H9 (cell line): Measurements from ENCODE around the gene LTF. TPM values are rescaled to one million over a fixed set of nuclear protein-coding genes. Genes with fewer than 3 reads are reported as not detected.
"Not testable (repeated sequence)": the region's sequence is repeated elsewhere in the genome, so short reads cannot be mapped to it uniquely, and the experiment has no call there.

ENCODE experiments used
- DNase-seq: peaks from one replicate; pipeline ENCODE4 v3.0.0-alpha.2; 2017
- H2AFZ ChIP-seq: one replicate; pipeline ENCODE4 v1.6.1; 2013; ENCODE audit warnings: mild to moderate bottlenecking, low read length, control low read depth, moderate library complexity
- H2AK5ac ChIP-seq: 2 replicates; pipeline ENCODE4 v1.6.1; 2013; ENCODE audit warnings: low read length, control low read depth, mixed read lengths; ENCODE audit not compliant: insufficient read length
- H2BK120ac ChIP-seq: one replicate; pipeline ENCODE4 v1.6.1; 2013; ENCODE audit warnings: low read depth, mild to moderate bottlenecking, low read length, control low read depth, inconsistent platforms; ENCODE audit not compliant: poor library complexity, severe bottlenecking
- H2BK12ac ChIP-seq: 2 replicates; pipeline ENCODE4 v1.6.1; 2013; ENCODE audit warnings: low read length, control low read depth, mixed read lengths, low read depth; ENCODE audit not compliant: insufficient read length
- H2BK15ac ChIP-seq: 2 replicates; pipeline ENCODE4 v1.6.1; 2013; ENCODE audit warnings: low read depth, low read length, control low read depth
- H2BK20ac ChIP-seq: one replicate; pipeline ENCODE4 v1.6.1; 2013; ENCODE audit warnings: low read depth, mild to moderate bottlenecking, low read length, control low read depth, inconsistent platforms; ENCODE audit not compliant: poor library complexity, severe bottlenecking
- H2BK5ac ChIP-seq: 2 replicates; pipeline ENCODE4 v1.6.1; 2013; ENCODE audit warnings: low read length, control low read depth, mixed read lengths; ENCODE audit not compliant: insufficient read length
- H3K14ac ChIP-seq: 2 replicates; pipeline ENCODE4 v1.6.1; 2013; ENCODE audit warnings: low read length, control low read depth; ENCODE audit not compliant: insufficient read depth
- H3K18ac ChIP-seq: 2 replicates; pipeline ENCODE4 v1.6.1; 2013; ENCODE audit warnings: low read depth, mild to moderate bottlenecking, mixed read lengths, low read length, control low read depth; ENCODE audit not compliant: insufficient read length
- H3K23ac ChIP-seq: 2 replicates; pipeline ENCODE4 v1.6.1; 2013; ENCODE audit warnings: low read length, control low read depth, mixed read lengths, low read depth; ENCODE audit not compliant: insufficient read length
- H3K23me2 ChIP-seq: 2 replicates; pipeline ENCODE4 v1.6.1; 2013; ENCODE audit warnings: low read depth, mild to moderate bottlenecking, mixed read lengths, low read length, control low read depth; ENCODE audit not compliant: insufficient read length, poor library complexity, severe bottlenecking
- H3K27ac ChIP-seq: 2 replicates; pipeline ENCODE4 v1.5.1; 2013; ENCODE audit warnings: low read length, control low read depth, mixed read lengths, low read depth; ENCODE audit not compliant: insufficient read length
- H3K27me3 ChIP-seq: 2 replicates; pipeline ENCODE4 v1.6.1; 2013; ENCODE audit warnings: low read length, control low read depth, inconsistent platforms; ENCODE audit not compliant: insufficient read depth
- H3K4ac ChIP-seq: 2 replicates; pipeline ENCODE4 v1.6.1; 2013; ENCODE audit warnings: low read depth, mild to moderate bottlenecking, control low read depth, inconsistent platforms, low read length, moderate library complexity
- H3K4me1 ChIP-seq: 2 replicates; pipeline ENCODE4 v1.6.1; 2013; ENCODE audit warnings: low read length, control low read depth, inconsistent platforms; ENCODE audit not compliant: insufficient read depth
- H3K4me2 ChIP-seq: 2 replicates; pipeline ENCODE4 v1.6.1; 2013; ENCODE audit warnings: low read length, control low read depth, mixed read lengths; ENCODE audit not compliant: insufficient read length, insufficient read depth
- H3K56ac ChIP-seq: 2 replicates; pipeline ENCODE4 v1.6.1; 2013; ENCODE audit warnings: low read depth, mild to moderate bottlenecking, mixed read lengths, low read length, control low read depth; ENCODE audit not compliant: insufficient read length
- H3K79me1 ChIP-seq: 2 replicates; pipeline ENCODE4 v1.6.1; 2013; ENCODE audit warnings: low read depth, mild to moderate bottlenecking, moderate library complexity, low read length, control low read depth, inconsistent platforms; ENCODE audit not compliant: insufficient read depth, poor library complexity, severe bottlenecking
- H3K79me2 ChIP-seq: 2 replicates; pipeline ENCODE4 v1.6.1; 2013; ENCODE audit warnings: low read length, control low read depth, inconsistent platforms; ENCODE audit not compliant: insufficient read depth
- H3K9ac ChIP-seq: 2 replicates; pipeline ENCODE4 v1.6.1; 2013; ENCODE audit warnings: low read length, control low read depth, mixed read lengths; ENCODE audit not compliant: insufficient read length; ENCODE audit errors: extremely low read depth
- H3K9me3 ChIP-seq: one replicate; pipeline ENCODE4 v1.6.1; 2013; ENCODE audit warnings: low read depth, low read length, inconsistent platforms; ENCODE audit not compliant: control insufficient read depth
- H3T11ph ChIP-seq: one replicate; pipeline ENCODE4 v1.6.1; 2013; ENCODE audit warnings: mild to moderate bottlenecking, low read length, control low read depth, inconsistent platforms
- H4K20me1 ChIP-seq: one replicate; pipeline ENCODE4 v1.6.1; 2013; ENCODE audit not compliant: control insufficient read depth, insufficient read length, insufficient read depth
- H4K5ac ChIP-seq: 2 replicates; pipeline ENCODE4 v1.6.1; 2013; ENCODE audit warnings: low read depth, mild to moderate bottlenecking, mixed read lengths, low read length, control low read depth; ENCODE audit not compliant: insufficient read length
- H4K8ac ChIP-seq: replicated peaks from 2 replicates; pipeline ENCODE4 v1.6.1; 2013; ENCODE audit warnings: low read length, control low read depth, mixed read lengths, low read depth; ENCODE audit not compliant: insufficient read length
- H4K91ac ChIP-seq: 2 replicates; pipeline ENCODE4 v1.6.1; 2013; ENCODE audit warnings: low read depth, mild to moderate bottlenecking, moderate library complexity, mixed read lengths, low read length, control low read depth; ENCODE audit not compliant: insufficient read length
- H3K27ac Mint-ChIP-seq, 3 experiments: 2 replicates in 2 of 3; 3 replicates in 1 of 3; pipeline ENCODE4 v1.8.0; 2020 to 2021; ENCODE audit warnings: mixed read lengths in 3 of 3, mild to moderate bottlenecking in 1 of 3, moderate library complexity in 1 of 3
- H3K27me3 Mint-ChIP-seq: 2 replicates; pipeline ENCODE4 v1.8.0; 2021; ENCODE audit warnings: low read depth, mild to moderate bottlenecking, moderate library complexity, mixed read lengths
- H3K36me3 Mint-ChIP-seq, 3 experiments: 2 replicates in 2 of 3; 3 replicates in 1 of 3; pipeline ENCODE4 v1.8.0; 2020 to 2021; ENCODE audit warnings: low read depth in 3 of 3, mixed read lengths in 3 of 3; ENCODE audit not compliant: insufficient read depth in 1 of 3
- H3K4me1 Mint-ChIP-seq, 2 experiments: 2 replicates each; pipeline ENCODE4 v1.8.0; 2020; ENCODE audit warnings: mixed read lengths in 2 of 2
- H3K4me3 Mint-ChIP-seq, 2 experiments: 2 replicates in 1 of 2; 3 replicates in 1 of 2; pipeline ENCODE4 v1.8.0; 2020 to 2021; ENCODE audit warnings: mild to moderate bottlenecking in 2 of 2, mixed read lengths in 2 of 2, moderate library complexity in 1 of 2
- H3K9me3 Mint-ChIP-seq, 2 experiments: 2 replicates in 1 of 2; 3 replicates in 1 of 2; pipeline ENCODE4 v1.8.0; 2020; ENCODE audit warnings: mild to moderate bottlenecking in 2 of 2, mixed read lengths in 2 of 2, moderate library complexity in 1 of 2
- WGBS: extraction: QIAGEN DNeasy Blood & Tissue Kit; methylation state at CpG from one replicate; pipeline ENCODE4 v1.1.7; 2013; ENCODE audit warnings: missing lambda C conversion rate, low lambda C conversion rate, mixed read lengths; ENCODE audit not compliant: insufficient read length; ENCODE audit errors: extremely low coverage; 5-methylcytosine and 5-hydroxymethylcytosine counted together
- total RNA-seq: library from RNA; stranded (reverse); gene quantifications from 2 replicates; pipeline ENCODE4 v1.2.1, GENCODE V29; 2021

Gene LTF
- total RNA-seq, 1 experiment from 2014 or later = not detected

DNA sequence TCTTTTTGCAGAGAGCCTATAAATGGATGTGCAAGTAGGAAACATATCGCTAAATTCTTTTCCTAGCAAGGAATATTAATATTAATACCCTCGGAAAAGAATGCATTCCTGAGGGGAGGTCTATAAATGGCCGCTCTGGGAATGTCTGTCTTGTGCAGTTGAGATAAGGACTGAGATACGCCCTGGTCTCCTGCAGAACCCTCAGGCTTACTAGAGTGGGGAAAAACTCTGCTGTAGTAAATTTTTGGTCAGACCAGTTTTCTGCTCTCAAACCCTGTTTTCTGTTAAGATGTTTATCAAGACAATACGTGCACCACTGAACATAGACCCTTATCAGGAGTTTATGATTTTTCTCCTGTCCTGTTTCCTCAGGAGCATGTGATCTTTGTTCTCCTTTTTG lies 32.8 kb downstream of the LTF start:
- H3K9me3 Mint-ChIP-seq = peaks cover 15 to 24% of the 10 kb centered on the region in 2 experiments
- H3K36me3 Mint-ChIP-seq = peaks cover 6 to 12% (median 6%) of the 10 kb centered on the region in 3 experiments; a peak in 6 of 7 replicates
- H3K27me3 ChIP-seq = not testable (repeated sequence)

DNA sequence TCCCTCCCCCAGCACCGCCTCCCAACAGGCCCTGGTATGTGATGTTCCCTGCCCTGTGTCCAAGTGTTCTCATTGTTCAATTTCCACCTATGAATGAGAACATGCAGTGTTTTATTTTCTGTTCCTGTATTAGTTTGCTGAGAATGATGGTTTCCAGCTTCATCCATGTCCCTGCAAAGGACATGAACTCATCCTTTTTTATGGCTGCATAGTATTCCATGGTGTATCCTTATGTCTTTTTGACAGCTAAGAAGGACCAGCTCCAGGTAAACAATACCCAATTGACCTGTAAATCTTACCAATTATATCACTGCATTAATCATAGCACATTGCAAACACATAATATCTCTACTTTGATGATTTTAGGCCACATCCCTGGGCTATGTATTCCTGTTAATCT lies 33.8 kb downstream of the LTF start:
- not testable (repeated sequence) for H2BK20ac ChIP-seq, H3K9me3 ChIP-seq, DNase-seq, H3K79me2 ChIP-seq, H3K18ac ChIP-seq, H2AFZ ChIP-seq, H2BK5ac ChIP-seq, H3K23ac ChIP-seq, H2BK15ac ChIP-seq, H4K91ac ChIP-seq, H3K4me2 ChIP-seq, H2AK5ac ChIP-seq, H3K23me2 ChIP-seq, H3K4me1 ChIP-seq, H2BK120ac ChIP-seq, H4K5ac ChIP-seq, H3K4me3 Mint-ChIP-seq, H3K27me3 ChIP-seq, H3K27me3 Mint-ChIP-seq, H4K8ac ChIP-seq, H3K27ac ChIP-seq, H3K56ac ChIP-seq, H3K4ac ChIP-seq, H3K9ac ChIP-seq, H3K14ac ChIP-seq, H2BK12ac ChIP-seq, H4K20me1 ChIP-seq, H3T11ph ChIP-seq, H3K27ac Mint-ChIP-seq, H3K79me1 ChIP-seq
- no CpG with 5 or more reads among the region's 1 CpG for WGBS
- peaks cover 15 to 24% of the 10 kb centered on the region in 2 experiments for H3K9me3 Mint-ChIP-seq
- H3K36me3 Mint-ChIP-seq = peaks cover 6 to 12% (median 6%) of the 10 kb centered on the region in 3 experiments; a peak in 6 of 7 replicates
- peaks cover 13% of the 10 kb centered on the region in 2 experiments; a peak in 2 of 4 replicates for H3K4me1 Mint-ChIP-seq

More for the DNA sequence above, 32.8 kb downstream of the LTF start:
- not testable (repeated sequence) for H4K5ac ChIP-seq, H3T11ph ChIP-seq, H3K56ac ChIP-seq, H4K20me1 ChIP-seq, H3K9me3 ChIP-seq, H3K27ac Mint-ChIP-seq, H3K4ac ChIP-seq, H4K91ac ChIP-seq, H3K79me1 ChIP-seq, H3K27ac ChIP-seq, H2BK120ac ChIP-seq, DNase-seq, H3K18ac ChIP-seq, H3K4me2 ChIP-seq, H2BK20ac ChIP-seq, H2BK15ac ChIP-seq, H3K23ac ChIP-seq, H3K23me2 ChIP-seq, H3K27me3 Mint-ChIP-seq, H3K4me3 Mint-ChIP-seq, H3K9ac ChIP-seq, H3K4me1 ChIP-seq, H3K79me2 ChIP-seq, H3K14ac ChIP-seq, H2AFZ ChIP-seq, H2BK12ac ChIP-seq, H4K8ac ChIP-seq, H2BK5ac ChIP-seq, H2AK5ac ChIP-seq
- WGBS = no CpG with 5 or more reads among the region's 5 CpGs
- peaks cover 10 to 12% of the 10 kb centered on the region in 2 experiments; a peak in 2 of 4 replicates for H3K4me1 Mint-ChIP-seq
